ENCODE data around the gene SS18L1. TPM values are rescaled to one million over a fixed set of nuclear protein-coding genes. Genes with fewer than 3 reads are reported as not detected.

SS18L1 gene
- total and polyA plus RNA-seq, 10 of the 15 experiments (the other 5 are each of a cell fraction or from before 2014, with no cell fraction given), result 1.8 to 20.0 (median 6.6) TPM

GRCh38 chr20:62147528-62147927 is 4.0 kb downstream of the SS18L1 start:
- Histone ChIP-seq H3K9ac (ENCODE audit: control insufficient read depth, insufficient read depth, low read length) (no peak overlapping the region; the same call in 1 of the 2 replicates), H3K4me2 (ENCODE audit: control insufficient read depth, insufficient read depth) (no peak overlapping the region), H3K9me3 (replicated peaks; ENCODE audit: control insufficient read depth, insufficient read depth, low read length) (no peaks in the 10 kb centered on the region; the same call in 2 of the 3 replicates), H3K27me3 (replicated peaks in 1 of 2; ENCODE audit: control insufficient read depth in 2 of 2, insufficient read depth in 2 of 2, low read length in 1 of 2) (no peaks in the 10 kb centered on the region), H3K4me3 (no peak overlapping the region), H3K36me3 (ENCODE audit: control insufficient read depth in 2 of 2, insufficient read depth in 2 of 2, low read length in 1 of 2) (peaks cover 0 to 3% of the 10 kb centered on the region in 2 experiments; a peak in 3 of 4 replicates), H3K4me1 (ENCODE audit: control insufficient read depth, insufficient read depth, low read length) (peaks cover 4% of the 10 kb centered on the region; the same call in 1 of the 2 replicates), H2AFZ (ENCODE audit: control insufficient read depth, low read depth, low read length) (no peak overlapping the region), H3K27ac (ENCODE audit: control insufficient read depth, insufficient read depth) (no peak overlapping the region), H3K79me2 (ENCODE audit: control insufficient read depth, insufficient read depth, low read length) (peaks cover 49% of the 10 kb centered on the region), H4K20me1 (ENCODE audit: control insufficient read depth, insufficient read depth) (no peaks in the 10 kb centered on the region; the same call in 1 of the 2 replicates)
- RAD21 ChIA-PET (ENCODE audit: unreplicated experiment), result interaction anchor here (1.2 kb wide), 1 partner anchor 136 kb away, joined by 4 read pairs; no protein-coding TSS in a partner anchor
- POLR2A ChIA-PET, result no interaction called here
- in situ Hi-C loops (cut with MboI), result no loop called here
- WGBS (ENCODE audit: insufficient coverage, insufficient replicate concordance, low lambda C conversion rate, missing lambda C conversion rate), result 90% methylated on average over 9 of the region's 9 CpGs
- FAIRE-seq (no peak), ATAC-seq (no peak), DNase-seq (ENCODE audit: low read depth, low spot score) (no peak)
- intact Hi-C loops (cut with micrococcal nuclease; ENCODE audit: unreplicated experiment), result no loop called here
- no TSS peak for BruUV-seq (replicated peaks)
- CTCF ChIA-PET, result no interaction called here
- SMC1A ChIA-PET (ENCODE audit: uncharacterized antibody, unreplicated experiment), result no interaction called here
- TF ChIP-seq RB1 (IDR thresholded peaks at IDR 0.05; ENCODE audit: borderline replicate concordance) (no peak), RUNX3 (IDR thresholded peaks at IDR 0.05; ENCODE audit: low read length) (no peak), EGR1 (IDR thresholded peaks at IDR 0.05; ENCODE audit: borderline replicate concordance in 1 of 2, low read depth in 2 of 2, low read length in 2 of 2) (no peak), NFXL1 (IDR thresholded peaks at IDR 0.05; ENCODE audit: borderline replicate concordance) (no peak), REST (IDR thresholded peaks at IDR 0.05; ENCODE audit: low read depth, low read length) (no peak), STAT3 (IDR thresholded peaks at IDR 0.05; ENCODE audit: low read depth, low read length) (no peak), IRF5 (IDR thresholded peaks at IDR 0.05; ENCODE audit: borderline replicate concordance) (no peak), PRDM15 (CRISPR knock-in tag; IDR thresholded peaks at IDR 0.05) (no peak), SKIL (IDR thresholded peaks at IDR 0.05; ENCODE audit: low read depth, poor library complexity, severe bottlenecking) (no peak), MTA2 (IDR thresholded peaks at IDR 0.05; ENCODE audit: low read depth) (no peak), SPI1 (IDR thresholded peaks at IDR 0.05; ENCODE audit: borderline replicate concordance, insufficient read depth, low read depth, low read length) (no peak), RAD21 (IDR thresholded peaks at IDR 0.05; ENCODE audit: insufficient read depth, low read depth, low read length) (no peak), MTA3 (IDR thresholded peaks at IDR 0.05; ENCODE audit: borderline replicate concordance, low read length) (no peak), SIN3A (IDR thresholded peaks at IDR 0.05; ENCODE audit: low read depth, low read length) (no peak)
